NCI-H2227 (cell line): ENCODE results near the gene RGCC.

Experiments
- DNase-seq: peaks from one replicate; lab custom pipeline; 2025; ENCODE audit not compliant: unreplicated experiment; lab: John Stamatoyannopoulos, UW

Gene RGCC

DNA sequence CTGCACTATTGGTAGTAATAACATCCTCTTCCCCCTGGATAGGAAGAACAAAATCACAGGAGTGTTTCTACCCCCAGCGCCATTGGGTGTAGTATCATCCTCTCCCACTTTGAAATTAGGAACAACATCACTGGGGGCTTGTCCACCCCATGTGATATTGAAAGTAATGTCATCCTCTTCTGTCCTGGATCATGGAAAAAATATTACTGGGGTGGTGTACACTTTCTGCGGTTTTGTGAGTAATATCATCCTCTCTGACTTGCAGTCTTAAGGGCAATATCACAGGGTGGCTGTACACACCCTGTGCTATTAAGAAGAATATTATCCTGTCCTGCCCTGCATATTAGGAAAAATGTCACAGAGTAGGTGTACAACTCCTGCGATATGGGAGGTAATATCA lies 4.9 kb upstream of the RGCC start:
- DNase-seq: no peak

DNA sequence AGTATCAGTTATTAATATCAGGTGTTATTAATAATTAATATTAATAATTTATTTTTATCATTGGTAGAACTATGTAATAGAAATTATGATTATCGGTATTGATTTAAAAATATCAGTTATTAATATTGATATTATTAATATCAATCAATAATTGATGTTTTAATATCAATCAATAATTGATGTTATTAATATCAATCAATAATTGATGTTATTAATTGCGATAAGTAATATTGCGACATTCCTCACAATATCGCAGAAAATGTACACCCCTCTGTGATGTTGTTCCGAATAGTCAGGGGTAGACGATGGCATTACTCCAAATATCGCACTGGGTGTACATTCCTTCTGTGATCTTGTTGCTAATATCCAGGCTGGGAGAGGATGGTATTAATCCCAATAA lies 3.7 kb upstream of the RGCC start:
- no peak for DNase-seq

DNA sequence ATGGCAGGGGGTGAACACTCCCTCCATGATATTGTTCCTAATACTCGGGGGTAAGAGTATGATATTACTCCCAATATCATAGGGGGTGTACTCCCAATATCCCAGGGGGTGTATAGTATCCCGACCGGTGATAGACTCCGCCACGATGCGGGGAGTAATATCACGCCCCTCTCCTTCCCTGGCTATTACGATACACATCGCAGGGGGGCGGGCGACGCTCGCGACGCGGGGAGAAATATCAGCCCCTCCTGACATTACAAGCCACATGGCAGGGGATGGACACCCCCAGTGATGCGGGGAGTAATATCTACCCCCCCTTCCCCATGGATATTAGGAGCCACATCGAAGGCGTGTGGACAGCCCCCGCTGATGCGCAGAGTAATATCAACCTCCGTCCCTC lies 3.2 kb upstream of the RGCC start:
- DNase-seq: no peak

DNA sequence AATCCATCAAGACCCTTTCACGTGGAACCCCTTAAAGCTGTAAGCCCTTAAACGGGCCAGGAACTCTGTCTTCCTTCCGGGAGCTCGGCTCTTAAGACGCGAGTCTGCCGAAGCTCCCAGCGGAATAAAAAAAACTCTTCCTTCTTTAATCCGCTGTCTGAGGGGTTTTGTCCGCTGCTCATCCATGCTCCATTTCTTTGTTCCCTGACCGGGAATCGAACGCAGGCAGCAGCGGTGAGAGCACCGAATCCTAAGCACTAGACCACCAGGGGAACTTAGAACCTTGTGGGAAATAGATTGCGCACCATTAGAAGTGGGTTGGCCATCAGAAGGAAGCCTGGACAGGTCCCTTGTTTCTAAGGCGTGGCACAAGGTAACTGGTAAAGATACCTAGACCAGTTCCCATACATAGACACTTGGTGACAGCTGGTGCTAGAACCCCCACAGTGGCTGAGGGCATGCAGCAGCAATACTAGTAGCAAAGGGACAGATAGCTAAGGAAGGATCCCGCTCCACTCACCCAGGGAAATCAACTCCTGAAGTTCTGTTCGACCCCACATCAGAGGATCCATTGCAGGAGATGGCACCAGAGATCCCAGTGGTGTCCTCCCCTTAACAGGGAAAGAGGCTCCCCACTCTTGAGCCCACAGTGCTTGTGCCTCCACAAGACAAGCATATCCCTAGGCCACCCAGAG lies 1.5 kb upstream of the RGCC start:
- DNase-seq: no peak

DNA sequence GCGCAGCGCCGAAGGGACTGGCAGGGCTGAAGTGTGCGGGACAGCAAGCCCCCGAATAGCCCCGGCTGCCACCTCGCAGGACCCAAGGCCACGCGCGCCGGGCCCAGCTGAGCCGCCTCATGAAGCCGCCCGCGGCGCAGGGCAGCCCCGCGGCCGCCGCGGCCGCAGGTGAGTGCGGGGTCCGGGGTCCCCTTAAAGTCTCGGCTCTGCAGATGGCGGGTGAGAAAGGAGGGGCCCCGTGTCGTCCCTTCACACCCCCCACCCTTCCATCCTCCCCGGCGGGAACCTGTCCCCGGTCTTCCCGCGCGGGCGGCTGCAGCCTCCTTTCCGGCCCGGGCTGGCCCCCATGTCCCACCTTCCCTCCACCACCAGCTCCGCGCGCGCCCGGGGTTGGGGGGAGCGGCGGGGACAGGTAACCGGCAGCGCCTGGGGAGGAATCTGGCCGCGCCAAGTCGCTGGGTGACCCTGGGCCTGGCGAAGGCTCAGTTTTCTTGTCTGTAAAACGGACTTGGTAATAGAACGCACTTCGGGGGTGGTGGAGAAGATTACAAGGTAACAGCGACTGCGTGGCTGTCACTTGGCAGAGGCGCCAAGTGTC lies 338 bp downstream of the RGCC start:
- DNase-seq: no peak

DNA sequence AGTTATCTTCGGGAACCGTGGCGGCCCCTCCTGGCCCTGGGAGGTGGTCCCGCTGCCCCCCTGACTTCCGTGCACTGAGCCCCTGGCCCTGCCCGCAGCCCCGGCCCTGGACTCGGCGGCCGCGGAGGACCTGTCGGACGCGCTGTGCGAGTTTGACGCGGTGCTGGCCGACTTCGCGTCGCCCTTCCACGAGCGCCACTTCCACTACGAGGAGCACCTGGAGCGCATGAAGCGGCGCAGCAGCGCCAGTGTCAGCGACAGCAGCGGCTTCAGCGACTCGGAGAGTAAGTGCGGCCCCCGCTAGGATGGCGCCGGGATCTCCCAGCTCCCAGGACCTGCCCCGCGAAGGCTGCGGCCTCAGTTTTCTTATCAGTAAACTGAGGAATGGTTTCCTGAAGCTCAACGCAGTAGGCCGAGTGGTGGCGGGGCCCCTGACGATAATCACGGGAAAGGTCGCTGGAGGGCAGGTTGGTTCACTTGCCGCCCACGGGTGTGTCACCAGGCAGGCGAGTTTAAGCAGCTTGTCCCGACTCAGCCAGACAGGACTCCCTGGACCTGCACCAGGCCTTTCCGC lies 924 bp downstream of the RGCC start:
- peak; percentile 12 for DNase-seq

DNA sequence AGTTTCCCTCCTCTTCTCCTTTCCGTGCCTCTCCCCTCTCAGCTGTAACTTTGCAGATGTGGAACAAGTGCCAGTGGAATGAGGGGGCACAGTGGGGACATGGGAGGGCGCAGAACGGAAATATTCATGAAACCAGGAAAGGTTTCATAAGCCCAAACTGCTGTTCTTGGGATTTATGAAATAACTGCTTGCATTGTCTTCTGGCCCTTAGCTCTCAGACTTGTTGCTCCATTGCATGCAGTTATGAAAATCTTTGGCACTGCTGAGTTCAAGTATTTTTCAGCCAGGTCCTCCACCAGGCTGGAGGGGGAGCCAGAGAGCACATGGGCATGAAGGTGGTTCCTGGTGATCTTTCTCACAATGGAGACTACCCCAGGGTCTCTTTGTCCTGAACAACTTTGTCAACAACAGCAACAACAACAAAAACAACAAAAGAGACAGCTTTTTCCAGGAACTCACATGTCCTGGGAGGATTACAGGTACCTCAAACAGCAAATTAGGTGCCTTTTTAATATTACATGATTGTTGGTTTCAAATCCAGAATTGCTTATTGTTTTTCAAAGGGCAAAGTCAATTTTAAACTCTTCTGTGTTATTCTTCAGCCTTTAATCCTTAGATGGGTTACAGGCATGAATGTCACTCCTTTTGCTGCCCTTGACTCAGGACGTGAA lies 1.5 kb downstream of the RGCC start:
- peak; percentile 8 for DNase-seq

DNA sequence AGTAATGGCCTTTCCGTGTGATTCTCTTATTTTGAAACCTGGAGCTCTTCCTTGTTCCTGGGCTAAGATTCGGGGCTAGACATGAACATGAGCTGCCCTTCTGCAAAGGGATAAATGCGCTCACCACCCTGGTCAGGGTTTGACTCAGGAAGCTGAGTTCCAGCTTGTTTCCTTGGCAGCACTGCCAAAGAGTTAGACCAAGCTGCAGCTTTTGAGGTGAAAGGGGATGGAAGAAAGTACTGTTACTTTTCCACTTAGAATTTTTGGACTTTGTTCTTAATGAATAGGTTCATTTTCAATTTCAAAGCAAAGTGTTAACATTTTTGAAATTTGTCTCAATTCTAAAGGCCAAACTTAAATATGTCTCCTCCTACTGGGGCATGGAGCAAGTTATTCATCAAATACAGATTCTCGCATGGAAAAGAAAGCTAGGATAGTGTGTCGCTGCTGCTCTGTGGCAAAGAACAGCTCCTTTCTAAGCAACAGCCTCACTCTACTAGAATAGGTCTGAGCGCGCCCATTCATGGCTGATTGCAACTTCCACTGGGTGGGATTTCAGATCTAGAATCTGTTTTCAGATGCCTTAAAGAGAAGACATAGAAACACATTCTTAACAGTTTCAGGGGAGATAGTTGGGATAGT lies 2.2 kb downstream of the RGCC start:
- no peak for DNase-seq

DNA sequence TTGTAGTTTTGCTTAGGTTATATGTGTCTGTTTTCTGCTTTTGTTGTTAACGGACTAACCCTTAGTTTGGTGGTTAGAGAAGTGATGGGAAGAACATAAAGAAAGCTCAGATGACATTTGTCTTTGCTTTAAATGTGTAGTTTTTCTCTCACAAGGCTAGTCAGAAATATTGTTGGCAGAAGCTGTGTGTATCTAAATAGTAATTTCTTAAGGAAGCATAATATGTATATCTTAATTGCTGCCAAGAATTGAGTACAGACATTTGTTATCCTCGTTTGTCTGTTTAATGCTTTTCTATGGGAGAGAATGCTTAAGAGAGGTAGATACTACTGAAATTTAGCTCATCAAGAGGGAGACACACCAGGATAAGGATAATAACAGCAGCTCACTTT lies 2.7 kb downstream of the RGCC start:
- DNase-seq: no peak

DNA sequence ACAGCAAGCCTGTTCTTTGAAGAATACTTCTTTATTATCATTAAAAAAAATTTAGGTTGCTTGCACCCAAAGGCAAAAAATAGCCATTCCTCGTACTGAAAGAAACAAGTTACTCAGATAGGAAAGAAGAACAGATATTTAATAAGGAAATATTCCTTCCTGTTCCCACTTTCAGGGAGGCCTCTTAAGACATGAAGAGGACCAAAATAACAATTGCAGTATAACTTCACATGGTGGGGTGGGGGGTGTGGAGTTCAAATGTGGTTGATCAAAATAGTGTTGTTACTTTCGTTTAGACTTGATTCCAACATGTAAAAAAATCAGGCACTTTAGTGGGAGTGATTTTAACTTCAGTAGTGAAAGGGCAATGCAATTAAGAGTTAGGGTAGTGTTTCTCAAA lies 3.6 kb downstream of the RGCC start:
- DNase-seq: no peak

DNA sequence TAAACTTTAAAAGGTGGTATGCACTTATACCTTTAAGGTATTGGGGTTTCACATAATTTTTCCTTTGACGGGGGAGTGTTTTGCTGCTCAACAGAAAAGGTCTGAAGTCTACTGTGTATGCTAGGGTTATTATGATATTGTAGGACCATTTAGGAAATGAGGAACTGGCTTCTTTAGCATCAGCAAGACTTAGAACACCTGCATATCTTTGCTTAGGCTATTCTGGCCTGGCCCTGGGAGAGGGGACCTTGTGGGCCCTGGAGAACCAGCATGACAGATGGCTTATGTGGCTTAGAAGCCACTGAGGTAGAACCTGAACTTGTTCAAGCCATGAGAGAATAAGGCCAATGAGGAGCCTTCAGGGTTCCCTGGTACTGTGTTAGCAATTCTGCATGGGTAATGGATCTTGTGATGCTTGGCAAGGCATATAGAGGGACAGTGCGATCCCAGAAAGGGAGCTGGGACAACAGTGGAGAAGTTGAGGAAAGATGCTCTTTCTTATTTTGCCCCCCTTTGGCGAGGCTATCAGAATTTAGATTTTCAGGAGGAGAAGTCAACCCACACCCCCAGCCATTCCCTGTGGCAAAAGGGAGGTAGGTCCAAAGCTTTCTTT lies 4.3 kb downstream of the RGCC start:
- DNase-seq: no peak

DNA sequence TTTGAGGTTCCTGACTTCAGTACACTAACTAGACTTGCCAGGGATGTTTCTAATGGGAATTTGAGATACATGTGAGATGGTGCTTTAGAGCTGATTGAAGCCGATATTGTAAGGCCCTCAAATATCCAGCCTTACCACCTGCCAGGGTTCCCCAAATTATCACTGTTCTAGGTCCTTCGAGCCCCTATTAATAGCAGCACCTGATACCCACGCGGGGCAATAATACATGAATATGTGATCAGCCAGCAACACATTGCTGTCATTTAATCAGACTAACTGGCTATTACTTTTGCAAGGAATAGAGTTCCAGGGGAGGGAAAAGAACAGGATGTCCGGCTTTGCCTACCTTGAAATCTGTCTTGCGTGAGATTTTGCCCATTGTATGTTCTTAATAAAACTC lies 5.1 kb downstream of the RGCC start:
- no peak for DNase-seq

DNA sequence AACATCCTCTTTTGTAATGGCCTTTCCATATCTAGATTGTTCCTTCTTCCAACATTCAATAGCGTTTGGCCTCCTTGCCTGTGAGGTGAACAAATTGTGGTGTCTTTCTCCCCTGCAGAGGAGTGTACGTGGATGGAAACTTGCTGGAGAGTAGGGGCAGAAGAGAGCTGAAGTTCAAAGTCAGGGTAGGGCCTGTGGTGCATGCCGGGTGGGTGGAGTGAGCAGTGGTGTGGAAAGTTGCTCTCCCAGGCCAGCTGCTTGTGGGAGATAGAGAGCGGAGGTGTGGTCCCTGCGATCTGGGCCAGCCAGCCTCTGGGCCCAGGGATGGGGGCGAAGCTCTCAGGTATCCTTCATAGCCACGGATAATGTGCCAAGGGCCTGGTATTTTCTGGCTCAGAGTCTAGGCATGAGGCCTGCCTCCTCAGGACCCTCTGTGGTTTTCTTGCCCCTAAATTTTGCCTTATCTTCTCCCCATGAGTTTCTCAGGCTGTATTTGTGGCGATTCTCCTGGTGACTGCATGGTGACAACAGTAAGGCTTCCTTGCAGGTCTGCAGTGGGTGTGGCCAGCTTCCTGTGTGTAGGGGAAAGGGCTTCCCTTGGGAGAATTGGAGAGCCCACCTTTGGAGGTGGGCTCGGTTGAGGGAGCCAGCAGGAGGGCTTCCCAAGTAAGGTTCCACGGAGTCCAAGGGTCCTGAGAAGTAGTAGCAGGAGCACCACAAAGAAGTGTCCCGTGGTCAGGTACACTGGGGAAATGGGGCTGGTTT lies 6.7 kb downstream of the RGCC start:
- no peak for DNase-seq

DNA sequence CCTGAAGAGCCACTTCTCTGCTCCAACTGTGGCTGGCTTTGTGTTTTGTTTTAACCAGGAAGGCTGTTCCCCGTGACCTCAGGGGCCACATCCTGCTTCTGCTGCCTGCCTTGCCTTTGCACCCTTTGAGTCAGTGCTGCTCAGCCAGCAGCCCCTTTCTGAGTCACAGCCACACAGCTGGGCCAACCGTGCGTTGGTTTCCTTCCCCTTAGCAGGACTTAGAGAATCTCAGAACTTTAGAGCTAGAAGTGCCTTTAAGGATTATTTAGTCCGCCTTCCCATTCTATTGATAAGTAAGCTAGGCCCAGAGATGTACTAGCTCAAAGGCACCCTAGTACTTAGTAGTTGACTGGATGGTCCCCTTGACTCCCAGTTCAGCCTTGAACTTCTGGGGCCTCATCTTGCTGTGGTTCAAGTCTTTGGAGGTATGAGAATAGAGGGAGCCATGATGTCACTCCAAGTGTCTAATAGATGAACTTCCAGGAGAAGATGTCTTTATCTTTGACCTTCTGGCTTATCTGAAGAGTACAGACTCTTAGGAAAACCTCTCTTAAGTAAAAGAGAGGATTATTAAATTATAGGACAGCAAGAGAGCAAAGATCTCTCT lies 8.0 kb downstream of the RGCC start:
- no peak for DNase-seq

DNA sequence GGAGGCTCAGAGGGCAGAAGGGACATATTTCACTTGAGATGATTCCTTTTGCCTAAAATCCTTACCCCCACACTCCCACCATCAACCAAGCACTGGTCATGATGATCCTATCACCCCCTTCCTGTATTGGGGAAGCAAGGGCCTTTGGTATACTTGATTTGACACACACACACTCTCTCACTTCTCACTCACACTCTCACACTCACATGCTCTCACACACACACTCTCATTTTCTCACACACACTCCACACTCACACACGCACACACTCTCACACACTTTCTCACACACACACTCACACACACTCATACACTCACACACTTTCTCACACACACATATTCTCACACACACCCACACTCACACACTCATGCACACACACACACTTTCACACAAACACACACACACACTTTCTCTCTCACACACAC lies 8.6 kb downstream of the RGCC start:
- DNase-seq: no peak

DNA sequence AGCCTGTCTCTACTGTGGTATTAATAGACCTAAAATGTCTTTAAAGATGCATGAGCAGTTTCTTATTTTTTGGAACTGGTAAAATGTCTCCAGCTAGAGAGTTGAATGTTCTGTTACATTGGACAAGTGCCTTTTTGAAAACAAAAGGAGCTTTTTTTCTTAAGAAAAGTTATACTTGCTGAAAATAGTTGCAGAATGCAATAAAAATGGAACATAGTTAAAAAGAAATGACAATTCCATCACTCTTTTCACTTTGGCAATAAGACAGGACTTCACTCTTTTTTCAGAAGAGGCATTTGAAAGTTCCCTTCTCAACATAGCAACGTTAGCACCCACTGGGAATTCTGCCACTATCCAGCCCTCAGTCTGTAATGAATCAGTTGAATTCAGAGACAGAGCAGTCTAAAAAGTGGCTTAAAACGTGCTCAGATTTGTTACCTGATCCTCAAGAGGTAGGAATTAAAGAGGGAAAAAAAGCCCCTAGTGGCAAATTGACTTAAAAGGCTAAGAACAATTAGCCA lies 10.1 kb downstream of the RGCC start:
- no peak for DNase-seq

DNA sequence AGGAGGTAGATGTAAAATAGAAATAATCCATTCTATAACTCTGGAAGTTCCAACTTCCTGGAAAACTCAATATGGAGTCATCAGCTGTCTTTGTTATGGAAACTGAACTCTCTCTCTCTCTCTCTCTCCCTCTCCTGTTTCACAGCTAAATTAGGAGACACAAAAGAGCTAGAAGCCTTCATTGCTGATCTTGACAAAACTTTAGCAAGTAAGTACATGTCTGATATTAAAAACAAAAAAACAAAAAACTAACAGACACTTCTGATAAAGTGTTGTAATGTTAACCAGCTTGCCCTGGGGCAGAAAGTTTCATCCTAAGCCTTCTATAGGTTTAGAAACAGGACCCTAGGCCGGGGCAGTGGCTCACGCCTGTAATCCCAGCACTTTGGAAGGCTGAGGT lies 11.3 kb downstream of the RGCC start:
- no peak for DNase-seq

DNA sequence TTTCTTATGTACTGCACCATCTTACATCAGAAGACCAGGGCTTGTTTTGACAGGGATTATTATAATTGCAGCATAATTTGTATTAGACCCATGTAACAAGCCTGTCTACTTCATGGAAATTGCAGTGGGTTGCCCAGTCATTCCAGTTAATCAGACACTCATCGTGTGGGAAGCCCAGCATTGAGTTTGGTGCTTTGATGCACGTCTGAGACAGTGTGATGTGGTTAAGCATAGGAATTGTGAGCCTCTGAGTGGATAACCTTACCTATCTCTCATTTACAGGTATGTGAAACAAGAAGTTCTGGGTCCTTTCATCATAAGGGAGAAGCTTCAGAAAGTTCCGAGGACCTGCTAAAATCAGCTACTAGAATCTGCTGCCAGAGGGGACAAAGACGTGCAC lies 12.8 kb downstream of the RGCC start:
- DNase-seq: no peak

DNA sequence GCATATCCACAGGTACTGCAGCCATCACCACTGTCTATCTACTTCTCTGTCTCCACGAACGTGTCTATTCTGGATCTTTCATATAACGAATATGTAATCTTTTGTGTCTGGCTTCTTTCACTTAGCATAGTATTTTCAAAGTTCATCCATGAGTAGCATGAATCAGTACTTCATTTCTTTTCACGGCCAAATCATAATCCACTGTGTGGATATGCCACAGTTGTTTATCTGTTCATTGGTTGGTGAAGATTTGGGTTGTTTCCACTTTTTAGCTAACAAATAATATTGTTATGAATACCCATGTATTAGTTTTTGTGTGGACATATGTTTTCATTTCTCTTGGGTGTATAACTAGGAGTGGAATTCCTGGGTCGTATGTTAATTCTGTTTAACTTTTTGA lies 14.4 kb downstream of the RGCC start:
- no peak for DNase-seq

DNA sequence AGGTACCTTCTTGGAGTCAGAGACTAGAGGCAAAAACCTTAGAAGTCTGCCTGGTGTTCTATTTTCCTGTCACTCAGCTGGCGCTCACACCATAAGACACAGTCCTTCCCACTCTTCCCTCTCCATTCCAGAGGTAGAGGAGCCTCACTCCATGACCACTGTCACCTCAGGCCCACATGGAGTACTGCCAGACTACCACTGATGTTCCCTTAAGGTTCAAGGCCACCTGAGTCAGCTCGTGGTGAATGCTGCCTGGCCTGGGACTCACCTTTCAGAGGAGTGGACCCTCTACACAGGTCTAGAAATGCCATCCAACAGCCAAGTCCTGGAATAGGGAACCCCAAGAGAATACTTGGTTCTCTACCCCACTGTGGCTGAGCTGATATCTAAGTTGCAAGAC lies 29.9 kb downstream of the RGCC start:
- no peak for DNase-seq
